IMR-90 (cell line): ENCODE results near the gene TSTD2. TPM values are rescaled to one million over a fixed set of nuclear protein-coding genes. Genes with fewer than 3 reads are reported as not detected.

Experiments used
- ATAC-seq: fragments of 200-7000 bp; cut with Tn5 transposase; 2 replicates; pipeline ENCODE4 v1.9.1; 2020; ENCODE audit warnings: low read depth, mild to moderate bottlenecking, moderate library complexity
- BruUV-seq: library from RNA; stranded (reverse); fragments of 400-500 nt; replicated peaks from 2 replicates; lab custom pipeline; 2021; lab: Mats Ljungman, UMichigan
- CTCF ChIA-PET: fragments of 300-600 bp; formaldehyde crosslinking; extraction: SDS; loops from one replicate; lab custom pipeline; 2021; ENCODE audit warnings: antibody characterized with exemption; lab: Yijun Ruan, JAX
- POLR2A ChIA-PET: fragments of 300-600 bp; sonication (Branson Sonifier 250); formaldehyde crosslinking; loops from one replicate; lab custom pipeline; 2022; ENCODE audit warnings: antibody characterized with exemption; ENCODE audit not compliant: unreplicated experiment; lab: Charles Lee
- DNase-seq: peaks from one replicate; pipeline ENCODE4 v3.0.0; 2013
- H2AFZ ChIP-seq: replicated peaks from 2 replicates; pipeline ENCODE3; 2013; ENCODE audit warnings: low read length, mild to moderate bottlenecking; ENCODE audit not compliant: poor library complexity
- H2AK5ac ChIP-seq: 2 replicates; pipeline ENCODE4 v1.6.1; 2013; ENCODE audit warnings: low read depth, low read length, inconsistent platforms
- H2AK9ac ChIP-seq: replicated peaks from 2 replicates; pipeline ENCODE3; 2013; ENCODE audit warnings: mild to moderate bottlenecking, low read depth, low read length, moderate library complexity; ENCODE audit not compliant: poor library complexity
- H2BK120ac ChIP-seq: 2 replicates; pipeline ENCODE4 v1.6.1; 2013; ENCODE audit warnings: low read depth, low read length, inconsistent platforms
- H2BK15ac ChIP-seq: 3 replicates; pipeline ENCODE4 v1.6.1; 2013; ENCODE audit warnings: low read depth, low read length, inconsistent platforms
- H2BK20ac ChIP-seq: 2 replicates; pipeline ENCODE4 v1.6.1; 2013; ENCODE audit warnings: low read depth, mild to moderate bottlenecking, inconsistent platforms, low read length, moderate library complexity
- H2BK5ac ChIP-seq: 2 replicates; pipeline ENCODE4 v1.6.1; 2013; ENCODE audit warnings: mild to moderate bottlenecking, low read depth, low read length, inconsistent platforms; ENCODE audit not compliant: poor library complexity, severe bottlenecking
- H3K14ac ChIP-seq: replicated peaks from 2 replicates; pipeline ENCODE4 v1.6.1; 2013; ENCODE audit warnings: low read depth, low read length, inconsistent platforms
- H3K18ac ChIP-seq: 2 replicates; pipeline ENCODE4 v1.6.1; 2013; ENCODE audit warnings: low read depth, low read length, control low read depth
- H3K23ac ChIP-seq: 2 replicates; pipeline ENCODE4 v1.6.1; 2013; ENCODE audit warnings: low read depth, low read length, inconsistent platforms
- H3K27ac ChIP-seq: 2 replicates; pipeline ENCODE4 v1.5.1; 2013; ENCODE audit warnings: mild to moderate bottlenecking, control low read depth, low read length; ENCODE audit not compliant: insufficient read depth
- H3K27me3 ChIP-seq: 2 replicates; pipeline ENCODE4 v1.6.1; 2013; ENCODE audit warnings: low read length; ENCODE audit not compliant: control insufficient read depth, insufficient read depth
- H3K36me3 ChIP-seq: 2 replicates; pipeline ENCODE4 v1.6.1; 2013; ENCODE audit warnings: low read length, mixed read lengths; ENCODE audit not compliant: control insufficient read depth, insufficient read depth
- H3K4ac ChIP-seq: 2 replicates; pipeline ENCODE4 v1.6.1; 2013; ENCODE audit warnings: low read depth, low read length, inconsistent platforms
- H3K4me1 ChIP-seq: 2 replicates; pipeline ENCODE4 v1.6.1; 2013; ENCODE audit warnings: low read length, mixed read lengths; ENCODE audit not compliant: control insufficient read depth, insufficient read depth
- H3K4me2 ChIP-seq: 2 replicates; pipeline ENCODE4 v1.6.1; 2013; ENCODE audit warnings: low read depth, mild to moderate bottlenecking, control low read depth, low read length, moderate library complexity
- H3K4me3 ChIP-seq: 2 replicates; pipeline ENCODE4 v1.5.1; 2013; ENCODE audit warnings: low read depth, mild to moderate bottlenecking, control low read depth, low read length, moderate library complexity; ENCODE audit not compliant: insufficient read depth
- H3K56ac ChIP-seq: 2 replicates; pipeline ENCODE4 v1.6.1; 2013; ENCODE audit warnings: low read length, inconsistent platforms; ENCODE audit not compliant: insufficient read depth; ENCODE audit errors: extremely low read depth
- H3K79me1 ChIP-seq, 2 experiments: 2 replicates each; pipeline ENCODE4 v1.6.1; 2013; ENCODE audit warnings: low read length in 2 of 2, inconsistent platforms in 1 of 2, low read depth in 1 of 2
- H3K9ac ChIP-seq: 2 replicates; pipeline ENCODE4 v1.6.1; 2013; ENCODE audit warnings: low read depth, low read length, control low read depth
- H3K9me1 ChIP-seq: 2 replicates; pipeline ENCODE4 v1.6.1; 2013; ENCODE audit warnings: low read length, inconsistent platforms; ENCODE audit not compliant: insufficient read depth
- H3K9me3 ChIP-seq: 2 replicates; pipeline ENCODE4 v1.6.1; 2013; ENCODE audit warnings: low read length; ENCODE audit not compliant: control insufficient read depth, insufficient read depth
- H4K20me1 ChIP-seq: 2 replicates; pipeline ENCODE4 v1.6.1; 2013; ENCODE audit warnings: low read length, inconsistent platforms; ENCODE audit not compliant: insufficient read depth
- H4K5ac ChIP-seq: 2 replicates; pipeline ENCODE4 v1.6.1; 2013; ENCODE audit warnings: mild to moderate bottlenecking, low read depth, low read length, control low read depth
- H4K8ac ChIP-seq, 2 experiments: 2 replicates each; pipeline ENCODE4 v1.6.1; 2013; ENCODE audit warnings: low read depth in 2 of 2, low read length in 2 of 2, control low read depth in 1 of 2, inconsistent platforms in 1 of 2
- H4K91ac ChIP-seq: 2 replicates; pipeline ENCODE4 v1.6.1; 2013; ENCODE audit warnings: low read depth, low read length, inconsistent platforms; ENCODE audit not compliant: insufficient read depth
- BHLHE40 ChIP-seq: fragments of 150-350 bp; IDR thresholded peaks from 2 replicates; pipeline ENCODE4 v1.6.1; 2016; ENCODE audit warnings: mild to moderate bottlenecking, low read depth, low read length
- CEBPB ChIP-seq: IDR thresholded peaks from 2 replicates; pipeline ENCODE4 v1.6.1; 2012; ENCODE audit warnings: low read depth, low read length, improper control_type of control experiment
- CHD1 ChIP-seq: IDR thresholded peaks from 2 replicates; pipeline ENCODE4 v1.6.1; 2012; ENCODE audit warnings: low read depth, low read length, improper control_type of control experiment
- FOS ChIP-seq: fragments of 150-350 bp; IDR thresholded peaks from 2 replicates; pipeline ENCODE4 v1.6.1; 2016; ENCODE audit warnings: low read depth, low read length
- MAFK ChIP-seq: IDR thresholded peaks from 2 replicates; pipeline ENCODE4 v1.6.1; 2012; ENCODE audit warnings: low read depth, low read length, improper control_type of control experiment
- MAZ ChIP-seq: IDR thresholded peaks from 2 replicates; pipeline ENCODE4 v1.6.1; 2012; ENCODE audit warnings: low read depth, mild to moderate bottlenecking, low read length, improper control_type of control experiment, moderate library complexity, borderline replicate concordance
- MXI1 ChIP-seq: IDR thresholded peaks from 2 replicates; pipeline ENCODE4 v1.6.1; 2012; ENCODE audit warnings: low read depth, mild to moderate bottlenecking, low read length, moderate library complexity, borderline replicate concordance
- NFE2L2 ChIP-seq: fragments of 150-350 bp; IDR thresholded peaks from 2 replicates; pipeline ENCODE4 v1.6.1; 2016; ENCODE audit warnings: low read depth, mild to moderate bottlenecking, low read length
- POLR2A ChIP-seq: IDR thresholded peaks from 2 replicates; pipeline ENCODE4 v1.6.1; 2012; ENCODE audit warnings: mild to moderate bottlenecking, low read depth, low read length
- RAD21 ChIP-seq: IDR thresholded peaks from 2 replicates; pipeline ENCODE4 v1.6.1; 2012; ENCODE audit warnings: low read length, improper control_type of control experiment
- RCOR1 ChIP-seq: IDR thresholded peaks from 2 replicates; pipeline ENCODE4 v1.6.1; 2012; ENCODE audit warnings: mild to moderate bottlenecking, low read length, improper control_type of control experiment; ENCODE audit not compliant: insufficient replicate concordance
- RFX5 ChIP-seq: IDR thresholded peaks from 2 replicates; pipeline ENCODE4 v1.8.0; 2012; ENCODE audit warnings: low read depth, mild to moderate bottlenecking, low read length, moderate library complexity
- SMC3 ChIP-seq: fragments of 150-350 bp; IDR thresholded peaks from 2 replicates; pipeline ENCODE4 v1.6.1; 2016; ENCODE audit warnings: low read depth, mild to moderate bottlenecking, antibody characterized with exemption, low read length, moderate library complexity
- WGBS, 2 experiments: methylation state at CpG; one replicate each; pipeline versions ENCODE4 v1.1.5 to v1.1.7; 2013; ENCODE audit warnings: missing lambda C conversion rate in 2 of 2; ENCODE audit not compliant: insufficient read length in 1 of 2; ENCODE audit errors: extremely low coverage in 2 of 2; 5-methylcytosine and 5-hydroxymethylcytosine counted together
- dilution Hi-C: fragments of 300-500 bp; cut with HindIII; formaldehyde crosslinking; loops from one replicate; pipeline ENCODE4 v1.14.3; 2018; ENCODE audit warnings: low sequenced_read_pairs; ENCODE audit not compliant: unreplicated experiment
- in situ Hi-C: fragments of 300-500 bp; cut with MboI; formaldehyde crosslinking; loops from 3 replicates; pipeline ENCODE4 v1.14.3; 2019; ENCODE audit warnings: low sequenced_read_pairs, inconsistent platforms, mixed read lengths
- intact Hi-C: fragments of 100-400 bp; cut with micrococcal nuclease; formaldehyde crosslinking; loops from 2 replicates; pipeline ENCODE4 v1.10.0; 2022
- polyA plus RNA-seq, 3 experiments: library from polyadenylated mRNA; depleted of rRNA; stranded (reverse); fragments of >200 nt; gene quantifications; 2 replicates each; pipeline ENCODE4 v1.2.3, GENCODE V29; 2012; ENCODE audit warnings: low replicate concordance in 1 of 3
- total RNA-seq: library from RNA; depleted of rRNA; stranded (reverse); fragments of >200 nt; gene quantifications from 2 replicates; pipeline ENCODE4 v1.2.3, GENCODE V29; 2012
- TF ChIP-seq, protein P1 (sequence below): fragments of 150-350 bp; IDR thresholded peaks from 2 replicates; pipeline ENCODE4 v1.6.1; 2017; ENCODE audit warnings: mild to moderate bottlenecking, antibody characterized with exemption, low read length, low read depth
- TF ChIP-seq, protein P2 (sequence below): fragments of 150-350 bp; IDR thresholded peaks from 2 replicates; pipeline ENCODE4 v1.6.1; 2016; ENCODE audit warnings: low read depth, mild to moderate bottlenecking, low read length, moderate library complexity, borderline replicate concordance
- TF ChIP-seq, protein P3 (sequence below): conservative IDR thresholded peaks from 2 replicates; pipeline ENCODE4 v1.5.1; 2012; ENCODE audit warnings: mild to moderate bottlenecking, low read depth, low read length, improper control_type of control experiment

TSTD2 gene
- total and polyA plus RNA-seq, 2 of the 4 experiments (the other 2 are of a cell fraction) = 11.2 to 16.3 TPM

DNA sequence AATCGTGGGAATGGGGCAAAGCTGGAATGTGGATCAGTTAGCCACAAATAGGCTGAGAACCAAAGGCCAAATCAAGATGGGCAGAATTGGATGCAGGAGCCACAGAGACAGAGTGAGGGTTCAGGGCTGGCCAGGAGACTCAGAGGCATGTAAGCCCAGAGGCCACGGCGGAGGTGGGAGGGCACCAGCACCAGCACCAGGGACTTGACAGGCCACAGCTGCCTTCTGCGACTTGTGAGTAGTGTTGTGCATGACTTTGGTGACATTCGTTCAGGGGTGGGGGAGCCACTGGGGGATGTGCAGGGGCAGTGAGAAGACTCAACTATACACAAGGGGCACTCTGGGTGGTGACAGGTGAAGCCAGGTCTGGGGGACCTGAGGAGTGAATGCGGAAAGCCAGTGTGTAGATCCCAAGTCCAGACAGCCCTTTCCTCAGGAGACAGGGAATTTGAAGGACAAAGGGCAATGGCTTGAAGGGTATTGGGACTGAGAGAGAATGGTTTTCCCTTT lies 78.5 kb downstream of the TSTD2 start:
- Histone ChIP-seq H2AFZ (no peak overlapping the region), H2AK5ac (no peak overlapping the region), H3K27me3 (no peaks in the 10 kb centered on the region; the same call in 1 of the 2 replicates), H3K14ac (no peak overlapping the region), H3K56ac (no peak overlapping the region), H4K20me1 (no peaks in the 10 kb centered on the region), H3K9ac (no peak overlapping the region), H2AK9ac (no peak overlapping the region), H3K4me1 (no peaks in the 10 kb centered on the region), H3K36me3 (no peaks in the 10 kb centered on the region), H4K5ac (no peak overlapping the region), H2BK5ac (no peak overlapping the region), H3K4ac (no peak overlapping the region), H3K79me1 (no peaks in the 10 kb centered on the region), H3K18ac (no peak overlapping the region), H3K4me2 (no peak overlapping the region), H2BK15ac (no peak overlapping the region), H3K9me3 (no peaks in the 10 kb centered on the region), H3K4me3 (no peak overlapping the region), H4K91ac (no peak overlapping the region), H2BK120ac (no peak overlapping the region), H3K27ac (no peak overlapping the region), H2BK20ac (no peak overlapping the region), H4K8ac (no peak overlapping the region), H3K23ac (no peak overlapping the region), H3K9me1 (no peaks in the 10 kb centered on the region)
- in situ Hi-C loops = no loop called here
- TF ChIP-seq RFX5 (no peak), MAFK (no peak), POLR2A (no peak), BHLHE40 (no peak), CEBPB (no peak), FOS (no peak), MAZ (no peak), RAD21 (no peak), CHD1 (no peak), SMC3 (no peak), NFE2L2 (no peak), MXI1 (no peak), RCOR1 (no peak)
- TF ChIP-seq, protein P1, sequence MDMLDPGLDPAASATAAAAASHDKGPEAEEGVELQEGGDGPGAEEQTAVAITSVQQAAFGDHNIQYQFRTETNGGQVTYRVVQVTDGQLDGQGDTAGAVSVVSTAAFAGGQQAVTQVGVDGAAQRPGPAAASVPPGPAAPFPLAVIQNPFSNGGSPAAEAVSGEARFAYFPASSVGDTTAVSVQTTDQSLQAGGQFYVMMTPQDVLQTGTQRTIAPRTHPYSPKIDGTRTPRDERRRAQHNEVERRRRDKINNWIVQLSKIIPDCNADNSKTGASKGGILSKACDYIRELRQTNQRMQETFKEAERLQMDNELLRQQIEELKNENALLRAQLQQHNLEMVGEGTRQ = no peak
- TF ChIP-seq, protein P2, sequence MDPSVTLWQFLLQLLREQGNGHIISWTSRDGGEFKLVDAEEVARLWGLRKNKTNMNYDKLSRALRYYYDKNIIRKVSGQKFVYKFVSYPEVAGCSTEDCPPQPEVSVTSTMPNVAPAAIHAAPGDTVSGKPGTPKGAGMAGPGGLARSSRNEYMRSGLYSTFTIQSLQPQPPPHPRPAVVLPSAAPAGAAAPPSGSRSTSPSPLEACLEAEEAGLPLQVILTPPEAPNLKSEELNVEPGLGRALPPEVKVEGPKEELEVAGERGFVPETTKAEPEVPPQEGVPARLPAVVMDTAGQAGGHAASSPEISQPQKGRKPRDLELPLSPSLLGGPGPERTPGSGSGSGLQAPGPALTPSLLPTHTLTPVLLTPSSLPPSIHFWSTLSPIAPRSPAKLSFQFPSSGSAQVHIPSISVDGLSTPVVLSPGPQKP = no peak
- TF ChIP-seq, protein P3, sequence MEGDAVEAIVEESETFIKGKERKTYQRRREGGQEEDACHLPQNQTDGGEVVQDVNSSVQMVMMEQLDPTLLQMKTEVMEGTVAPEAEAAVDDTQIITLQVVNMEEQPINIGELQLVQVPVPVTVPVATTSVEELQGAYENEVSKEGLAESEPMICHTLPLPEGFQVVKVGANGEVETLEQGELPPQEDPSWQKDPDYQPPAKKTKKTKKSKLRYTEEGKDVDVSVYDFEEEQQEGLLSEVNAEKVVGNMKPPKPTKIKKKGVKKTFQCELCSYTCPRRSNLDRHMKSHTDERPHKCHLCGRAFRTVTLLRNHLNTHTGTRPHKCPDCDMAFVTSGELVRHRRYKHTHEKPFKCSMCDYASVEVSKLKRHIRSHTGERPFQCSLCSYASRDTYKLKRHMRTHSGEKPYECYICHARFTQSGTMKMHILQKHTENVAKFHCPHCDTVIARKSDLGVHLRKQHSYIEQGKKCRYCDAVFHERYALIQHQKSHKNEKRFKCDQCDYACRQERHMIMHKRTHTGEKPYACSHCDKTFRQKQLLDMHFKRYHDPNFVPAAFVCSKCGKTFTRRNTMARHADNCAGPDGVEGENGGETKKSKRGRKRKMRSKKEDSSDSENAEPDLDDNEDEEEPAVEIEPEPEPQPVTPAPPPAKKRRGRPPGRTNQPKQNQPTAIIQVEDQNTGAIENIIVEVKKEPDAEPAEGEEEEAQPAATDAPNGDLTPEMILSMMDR = no peak
- no peak for ATAC-seq
- dilution Hi-C loops = no loop called here
- intact Hi-C loops = no loop called here
- BruUV-seq = no TSS peak
- DNase-seq = no peak
- ChIA-PET CTCF (no interaction called here), POLR2A (no interaction called here)
- no CpG with 5 or more reads among the region's 6 CpGs for WGBS, 2 experiments
